Superior temporal gyrus (tissue), 1 donor: ENCODE data around the gene SIRT1.
"Not testable (repeated sequence)": the region's sequence is repeated elsewhere in the genome, so short reads cannot be mapped to it uniquely, and the experiment has no call there.

Experiments used
- DNase-seq: peaks from one replicate; pipeline ENCODE4 v3.0.0-alpha.2; 2016; ENCODE audit errors: extremely low spot score

SIRT1 gene

GRCh38 chr10:67955614-67956013 lies 71.2 kb downstream of the SIRT1 start:
- no peak for DNase-seq

GRCh38 chr10:67959839-67960476 lies 75.5 kb downstream of the SIRT1 start:
- no peak for DNase-seq

GRCh38 chr10:67965456-67965855 lies 81.0 kb downstream of the SIRT1 start:
- DNase-seq = no peak

GRCh38 chr10:67966035-67966434 lies 81.6 kb downstream of the SIRT1 start:
- not testable (repeated sequence) for DNase-seq
